ENCODE measurements around the gene NOL4L.

NOL4L gene

DNA sequence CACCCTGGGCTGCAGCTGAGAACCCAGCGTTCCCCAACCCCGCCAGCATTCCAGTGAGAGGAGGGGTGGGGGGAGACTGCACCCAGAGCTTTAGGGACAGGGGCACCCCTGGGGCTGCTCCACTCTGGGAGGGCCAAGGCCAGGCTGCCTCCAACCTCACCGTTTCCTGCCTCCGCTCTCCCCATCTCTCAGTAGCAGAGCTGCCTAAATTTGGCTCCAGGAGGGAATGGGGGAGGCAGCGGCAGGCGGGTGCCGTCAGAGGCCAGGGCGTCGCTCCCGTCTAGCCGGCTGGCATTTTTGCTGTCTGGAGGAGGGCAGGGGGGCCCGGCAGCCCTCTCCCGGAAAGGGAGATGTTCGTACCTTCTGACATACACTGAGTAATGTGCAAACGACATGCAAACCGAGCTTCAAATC is 46.6 kb downstream of the NOL4L start:
- DNase-seq = peak; percentile 78

- DNase-seq = peak; percentile 74
Observed at GRCh38 chr20:32537657-32538525, 47.2 kb downstream of the NOL4L start.

DNA sequence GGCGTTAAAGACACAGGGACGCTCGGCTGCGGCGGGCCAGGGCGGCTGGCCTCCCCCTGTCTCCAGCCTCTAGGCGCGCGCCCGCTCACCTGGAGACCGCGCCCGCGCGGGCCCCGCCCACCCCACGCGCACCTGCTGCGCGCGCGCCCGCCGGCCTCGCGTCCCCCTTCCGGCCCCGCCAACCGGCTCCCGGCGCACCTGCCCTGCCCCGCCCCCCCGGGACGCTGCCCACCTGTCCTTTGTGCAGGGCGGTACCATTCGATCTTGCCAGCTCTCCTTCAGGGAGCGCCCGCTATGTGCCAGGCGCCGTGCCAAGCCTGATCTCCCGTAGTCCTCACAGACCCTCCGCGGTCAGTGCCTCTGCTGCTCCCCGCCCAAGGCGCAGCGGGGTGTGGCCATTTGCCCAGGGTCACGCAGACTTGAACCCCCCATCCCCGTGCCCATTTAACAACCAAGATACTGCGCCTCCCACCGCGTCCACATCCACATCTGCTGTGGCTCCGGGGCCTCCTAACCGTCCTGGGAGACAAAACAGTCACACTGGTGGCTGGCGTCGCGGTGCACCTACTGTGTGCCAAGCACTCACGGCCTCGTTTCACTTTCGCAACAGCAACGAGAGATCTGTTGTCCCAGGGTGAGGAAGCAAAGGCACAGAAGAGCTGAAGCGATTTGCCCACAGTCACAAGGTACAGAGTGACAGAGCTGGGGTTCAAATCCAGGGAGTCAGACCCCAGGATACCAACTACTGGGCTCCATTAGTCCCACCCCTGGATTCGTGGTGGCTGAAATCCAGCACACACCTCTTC is 48.1 kb downstream of the NOL4L start:
- peak; percentile 54 for DNase-seq

GRCh38 chr20:32535953-32536823 is 48.9 kb downstream of the NOL4L start:
- DNase-seq = peak; percentile 84

DNA sequence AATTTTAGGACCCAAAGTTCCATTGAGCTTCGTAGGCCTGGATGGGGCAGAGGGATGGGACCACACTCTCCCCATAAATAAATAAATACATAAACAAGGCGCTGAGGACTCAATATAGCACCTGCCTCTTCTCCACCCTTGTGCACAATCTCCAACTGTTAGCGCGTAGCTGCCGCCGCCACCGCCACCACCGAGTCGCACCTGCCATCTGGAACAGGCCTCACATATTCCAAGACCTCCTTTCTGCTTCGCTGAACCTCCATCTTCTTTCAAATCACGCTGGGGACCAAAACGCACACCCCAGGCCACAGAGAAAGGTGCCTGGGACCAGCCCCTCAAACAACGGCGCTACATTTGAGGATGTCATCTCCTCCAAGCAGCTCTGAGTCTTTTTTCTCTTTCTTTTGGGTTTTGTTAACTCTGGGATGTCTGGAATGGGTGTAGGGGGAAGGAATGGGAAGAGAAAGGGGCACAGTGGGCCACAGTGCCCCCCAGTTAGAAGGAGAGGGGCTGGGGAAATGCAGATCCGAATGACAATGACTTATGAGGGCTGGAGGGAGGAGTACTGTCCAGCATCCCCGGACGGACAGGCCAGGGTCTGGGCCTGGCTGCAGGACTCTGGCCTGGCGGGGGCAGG is 49.7 kb downstream of the NOL4L start:
- DNase-seq = peak; percentile 30

GRCh38 chr20:32534661-32535240 is 50.4 kb downstream of the NOL4L start:
- peak; percentile 56 for DNase-seq

GRCh38 chr20:32533732-32534131 is 51.4 kb downstream of the NOL4L start:
- DNase-seq = peak; percentile 36

GRCh38 chr20:32532246-32532645 is 52.9 kb downstream of the NOL4L start:
- no peak for DNase-seq

DNA sequence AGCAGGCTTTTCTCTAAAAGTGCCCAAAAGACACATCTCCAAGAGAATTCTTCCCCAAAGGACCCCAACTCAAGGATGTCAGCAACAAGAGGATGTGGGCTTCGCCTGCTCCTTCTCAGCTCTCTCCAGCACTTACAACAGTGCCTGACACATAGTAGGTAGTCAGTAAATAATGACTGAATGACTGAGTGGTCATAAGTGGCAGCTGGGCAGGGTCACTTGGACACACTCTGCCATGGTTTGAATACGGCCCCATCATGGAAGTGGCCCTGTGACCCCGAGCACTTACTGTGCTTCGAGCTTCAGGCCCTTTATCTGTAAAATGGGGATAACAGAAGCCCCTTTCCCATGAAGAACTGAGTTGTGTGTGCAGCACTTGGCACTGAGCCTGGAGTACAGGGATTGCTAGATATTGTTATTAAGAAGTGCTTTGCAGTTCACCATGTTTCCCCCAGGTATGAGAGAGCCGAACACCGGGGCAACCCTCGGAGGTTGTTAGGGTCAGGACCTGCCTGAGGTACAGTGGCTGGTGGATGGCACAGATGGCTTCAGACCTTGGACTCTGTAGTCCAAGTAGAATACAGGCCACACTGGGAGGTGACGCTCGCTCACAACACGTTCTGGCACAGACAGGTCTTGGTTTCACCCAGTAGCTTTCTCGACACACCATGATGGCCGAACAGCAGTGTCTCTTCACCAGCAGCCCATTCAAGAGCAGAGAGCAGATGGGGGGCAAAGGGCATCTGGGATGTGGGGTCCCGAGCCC is 56.0 kb downstream of the NOL4L start:
- no peak for DNase-seq

DNA sequence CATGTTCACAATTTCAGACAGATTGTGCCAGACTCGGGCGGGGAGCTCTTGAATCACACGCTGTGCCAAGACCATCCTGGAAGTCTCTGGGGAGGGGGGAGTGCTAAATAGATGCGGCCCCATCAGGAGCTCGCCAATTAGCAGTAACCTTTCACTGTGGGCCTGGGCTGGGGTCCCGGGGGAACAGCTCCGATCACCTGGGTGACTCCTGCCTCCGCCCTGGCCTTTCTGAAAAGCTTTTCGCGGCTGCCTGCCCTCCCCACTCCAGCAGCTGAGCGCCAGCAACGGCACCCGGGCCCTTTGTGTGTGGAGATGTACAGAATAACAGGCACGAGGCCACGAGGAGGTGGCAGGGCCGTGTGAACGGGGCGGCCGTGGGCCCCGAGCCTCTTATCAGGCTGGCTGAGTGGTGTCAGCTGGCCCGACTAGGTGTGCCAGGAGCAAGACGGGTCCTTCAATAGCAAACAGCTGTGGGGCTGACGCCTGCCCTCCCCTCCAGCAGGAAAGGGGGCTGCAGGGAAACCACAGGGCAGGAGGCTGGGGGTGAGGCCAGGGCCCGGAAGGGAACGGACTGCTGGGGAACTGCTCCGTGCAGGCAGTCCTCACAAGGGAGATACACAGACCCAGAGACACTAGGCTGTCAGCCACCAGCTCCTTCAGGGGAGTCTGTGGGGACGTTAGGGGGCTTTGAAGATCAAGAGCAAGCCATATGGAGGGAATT is 56.8 kb downstream of the NOL4L start:
- DNase-seq = peak; percentile 59

DNA sequence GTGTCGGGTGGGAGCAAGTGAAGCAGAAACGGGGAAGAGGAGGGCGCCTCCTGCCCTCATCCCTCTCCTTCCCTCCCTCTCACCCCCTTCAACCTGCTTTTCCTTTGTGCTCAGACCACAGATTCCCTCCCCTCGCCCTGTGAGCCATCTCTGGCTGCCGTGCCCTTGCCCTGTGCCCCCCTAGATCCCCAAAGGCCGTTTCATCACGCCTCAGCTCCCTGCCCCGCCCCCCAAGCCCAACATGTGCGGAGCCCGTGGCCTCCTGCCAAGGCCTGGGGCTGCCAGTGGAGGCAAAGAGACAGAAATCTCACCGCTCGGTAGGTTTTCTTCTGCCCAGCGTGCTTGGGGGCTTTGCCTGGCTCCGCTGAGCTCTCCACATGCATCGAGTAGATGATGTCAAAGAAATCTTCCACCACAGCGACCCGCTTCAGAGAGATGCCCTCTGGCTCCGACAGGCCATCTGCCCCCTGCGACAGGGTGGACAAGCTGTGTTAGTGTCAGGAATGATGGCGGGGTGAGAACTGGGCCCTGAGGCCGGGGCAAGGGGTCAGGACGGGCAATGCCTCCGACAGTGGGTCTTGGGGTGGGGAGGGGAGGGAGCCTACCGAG is 57.6 kb downstream of the NOL4L start:
- peak; percentile 50 for DNase-seq

DNA sequence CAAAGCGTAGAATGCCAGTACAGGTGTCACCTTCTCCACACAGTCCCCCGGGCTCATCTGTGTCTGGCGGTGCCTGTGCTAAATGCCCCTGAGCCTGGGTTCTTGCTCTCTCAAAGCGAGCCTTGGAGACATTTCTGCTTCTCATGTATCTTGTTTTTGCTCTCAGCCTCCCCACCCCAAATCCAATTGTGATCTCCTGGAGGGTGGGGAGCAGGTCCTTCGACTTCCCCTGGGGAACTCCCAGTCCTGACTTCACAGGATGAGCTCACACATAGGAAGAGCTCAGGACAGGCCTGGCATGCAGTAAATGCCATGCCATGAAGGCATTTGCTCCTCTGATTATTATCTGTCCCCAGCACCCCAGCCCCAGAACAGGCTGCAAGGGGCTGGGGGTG is 58.1 kb downstream of the NOL4L start:
- DNase-seq = peak; percentile 38

DNA sequence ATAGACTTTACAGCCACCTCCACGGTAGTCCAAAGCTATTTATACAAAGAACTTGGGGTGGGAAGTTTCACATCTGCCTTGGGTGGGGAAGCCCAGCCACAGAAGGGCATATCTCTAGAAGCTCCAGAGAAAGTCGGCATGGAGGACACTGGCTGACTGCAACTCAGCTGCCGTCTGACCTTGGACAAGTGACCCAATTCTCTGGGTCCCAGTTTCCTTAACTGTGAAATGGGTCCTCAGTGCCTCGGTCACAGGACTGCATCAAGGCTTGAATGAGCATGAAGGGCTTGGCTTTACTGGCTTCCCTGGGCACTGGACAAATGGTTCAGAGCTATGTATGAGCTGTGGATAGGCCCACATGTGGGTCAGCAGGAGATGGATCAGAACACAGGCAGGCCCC is 58.6 kb downstream of the NOL4L start:
- DNase-seq = no peak

DNA sequence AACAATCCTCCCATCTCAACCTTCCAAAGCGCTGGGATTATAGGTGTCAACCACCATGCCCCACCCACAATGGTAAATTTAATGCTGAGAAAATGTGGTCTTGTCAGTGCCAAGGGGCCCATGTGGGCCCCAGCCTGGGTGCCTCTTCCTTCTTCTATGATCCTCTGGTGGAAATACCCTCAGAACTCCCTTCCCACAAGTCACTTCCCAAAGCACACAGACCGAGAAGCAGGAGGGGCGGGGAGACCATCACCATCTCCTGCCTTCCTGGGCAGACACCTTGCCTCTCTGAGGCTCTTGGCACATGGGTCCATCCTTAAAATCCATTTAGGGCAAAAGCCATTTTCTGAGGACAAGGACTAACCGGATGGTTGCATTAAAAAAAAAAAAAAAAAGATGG is 59.0 kb downstream of the NOL4L start:
- DNase-seq = no peak

- DNase-seq = peak; percentile 51
Observed at GRCh38 chr20:32524829-32525501, 60.2 kb downstream of the NOL4L start.

DNA sequence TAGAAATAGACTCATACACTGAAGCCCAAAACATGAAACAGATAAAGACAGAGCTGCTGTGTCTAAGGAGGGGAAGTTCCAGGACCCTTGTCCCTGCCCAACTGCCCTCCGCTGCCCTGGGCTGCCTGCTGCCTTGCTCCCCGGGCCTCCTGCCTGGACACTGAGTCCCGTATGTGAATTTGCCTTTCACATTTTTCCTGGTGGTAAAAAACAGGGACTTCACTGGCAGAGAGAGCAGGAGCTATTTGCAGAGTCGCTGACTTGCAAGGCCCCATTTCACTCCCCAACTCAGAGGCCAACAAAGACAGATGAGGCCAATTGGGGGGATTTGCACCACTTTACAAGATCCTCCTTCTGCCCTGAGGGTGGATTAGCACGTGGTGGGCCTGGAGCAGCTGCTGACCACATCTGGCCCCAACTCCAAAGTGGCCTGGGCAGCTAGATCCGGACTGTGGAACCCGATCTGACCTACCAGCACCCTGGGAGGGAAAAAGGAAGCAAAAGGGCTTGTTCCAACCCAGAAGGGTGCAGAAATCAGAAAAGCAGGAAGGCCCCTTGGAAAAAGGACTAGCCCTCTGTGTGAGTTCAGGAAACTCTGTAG is 61.4 kb downstream of the NOL4L start:
- peak; percentile 49 for DNase-seq

DNA sequence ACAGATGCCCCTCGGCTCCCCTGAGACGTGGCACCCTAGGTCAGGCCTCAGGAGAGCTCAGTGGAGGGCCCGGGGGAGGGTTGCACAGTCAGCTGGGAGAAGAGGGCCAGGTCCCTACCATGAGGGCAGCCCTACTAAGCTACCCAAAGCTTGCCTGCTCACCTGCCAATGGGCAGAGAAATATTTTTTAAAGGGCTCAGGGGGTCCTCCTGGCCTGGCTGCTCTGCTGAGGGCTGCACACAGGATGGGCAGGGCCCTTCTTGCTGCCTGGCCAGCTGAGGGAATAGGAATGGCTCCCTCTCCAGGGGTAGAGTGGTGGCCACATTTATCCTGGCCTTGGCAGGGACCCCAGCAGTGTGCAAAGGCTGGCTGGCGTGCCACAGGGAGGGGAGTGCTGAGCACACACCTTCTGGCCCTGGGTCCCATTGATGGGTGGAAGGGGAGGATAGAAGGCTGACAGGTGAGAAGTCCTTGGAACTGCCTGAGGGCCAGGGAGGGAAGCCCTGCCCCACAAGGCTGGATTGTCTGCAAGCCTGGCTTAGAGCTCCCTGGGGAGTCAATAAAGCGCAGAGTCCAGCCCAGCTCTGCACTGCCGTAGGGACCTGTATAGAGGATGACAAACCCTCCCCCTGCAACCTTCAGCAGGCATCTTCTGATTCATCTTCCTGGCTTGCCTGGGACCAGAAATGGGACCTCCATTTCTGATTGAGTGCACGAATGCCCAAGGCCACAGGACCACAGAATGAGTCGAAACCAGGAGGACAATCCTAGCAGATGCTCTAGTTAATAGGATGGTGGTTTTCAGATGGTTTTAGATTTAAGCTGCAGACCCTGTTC is 62.1 kb downstream of the NOL4L start:
- peak; percentile 70 for DNase-seq

DNA sequence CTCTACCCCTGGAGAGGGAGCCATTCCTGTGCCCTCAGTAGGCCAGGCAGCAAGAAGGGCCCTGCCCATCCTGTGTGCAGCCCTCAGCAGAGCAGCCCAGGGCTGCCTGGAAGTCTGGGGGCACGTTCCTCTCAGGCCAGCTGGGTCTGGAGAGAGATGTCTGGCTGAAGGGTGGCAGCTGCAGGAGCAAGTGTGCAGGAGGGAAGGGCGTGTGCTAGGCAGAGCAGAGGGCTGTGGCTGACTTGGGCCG is 62.7 kb downstream of the NOL4L start:
- no peak for DNase-seq

All from islet precursor cell (in vitro differentiated cells).